ENCODE data around the gene ZNF549.

ZNF549 gene

GRCh38 chr19:57572415-57572947, 45.3 kb downstream of the ZNF549 start:
- Histone ChIP-seq H3K9me3 (ENCODE audit: control insufficient read depth, insufficient read depth, low read length) (peaks cover 27% of the 10 kb centered on the region), H3K4me3 (ENCODE audit: low read depth, low read length) (no peak overlapping the region), H3K36me3 (ENCODE audit: control insufficient read depth, insufficient read depth, low read length) (peaks cover 48% of the 10 kb centered on the region)

GRCh38 chr19:57576661-57577060, 49.5 kb downstream of the ZNF549 start:
- H3K9ac ChIP-seq (ENCODE audit: low read depth, low read length), result no peak overlapping the region
- peaks cover 2% of the 10 kb centered on the region for H3K27me3 ChIP-seq (ENCODE audit: control insufficient read depth, insufficient read depth, low read length)
- H3K4me3 ChIP-seq (ENCODE audit: low read depth, low read length), result no peak overlapping the region
- peaks cover 13% of the 10 kb centered on the region for H3K9me3 ChIP-seq (ENCODE audit: control insufficient read depth, insufficient read depth, low read length)
- peaks cover 48% of the 10 kb centered on the region for H3K36me3 ChIP-seq (ENCODE audit: control insufficient read depth, insufficient read depth, low read length)
- H3K4me1 ChIP-seq (ENCODE audit: control insufficient read depth, insufficient read depth, low read length), result peaks cover 3% of the 10 kb centered on the region

More at GRCh38 chr19:57572415-57572947, 45.3 kb downstream of the ZNF549 start:
- Histone ChIP-seq H3K4me1 (ENCODE audit: control insufficient read depth, insufficient read depth, low read length) (no peaks in the 10 kb centered on the region), H3K9ac (ENCODE audit: low read depth, low read length) (no peak overlapping the region), H3K27me3 (ENCODE audit: control insufficient read depth, insufficient read depth, low read length) (no peaks in the 10 kb centered on the region)

DNA sequence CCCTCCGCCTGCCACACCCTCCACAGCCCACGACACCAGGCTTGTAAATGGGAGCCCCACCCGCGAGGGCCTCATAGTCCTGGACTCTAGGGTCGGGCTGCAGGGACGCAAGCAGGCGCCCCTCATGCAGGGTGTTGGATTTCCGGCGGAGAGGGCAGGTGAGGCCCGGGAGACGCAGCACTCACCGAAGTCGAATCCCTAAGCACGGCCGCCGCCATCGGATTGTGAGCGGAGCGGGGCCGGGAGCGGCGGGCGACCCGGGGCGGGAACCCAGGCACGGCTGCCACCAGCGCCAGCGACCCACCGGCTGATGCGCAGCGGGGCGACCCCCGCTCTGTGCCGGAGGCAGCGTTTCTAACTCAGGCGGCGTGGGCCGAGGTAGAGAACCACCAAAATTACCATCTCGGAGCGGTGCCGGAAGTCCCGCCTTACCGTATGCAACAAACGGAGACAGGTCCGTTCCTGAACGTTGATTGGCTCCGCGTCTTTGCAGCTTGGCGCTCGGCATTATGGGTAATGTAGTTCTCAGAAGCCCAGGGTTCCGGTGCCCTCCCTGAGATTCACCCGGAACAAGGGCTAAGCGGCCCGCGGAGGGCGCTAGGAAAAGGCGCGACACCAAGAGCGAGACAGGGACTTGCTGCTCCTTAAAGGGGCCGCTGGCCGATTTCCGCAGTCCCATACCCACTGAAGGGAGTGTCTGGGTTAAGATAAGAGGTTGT, 51.5 kb downstream of the ZNF549 start, which contains the start of gene ZNF416:
TSS of gene ZNF416 (minus strand) at position 425 of the 719 bp plus-strand sequence. CDS start at position 218, 207 bp downstream.
- peaks cover 29% of the 10 kb centered on the region for H3K36me3 ChIP-seq (ENCODE audit: control insufficient read depth, insufficient read depth, low read length)
- H3K4me3 ChIP-seq (ENCODE audit: low read depth, low read length), result peak within 1 kb of the TSS; percentile 91
- H3K27me3 ChIP-seq (ENCODE audit: control insufficient read depth, insufficient read depth, low read length), result peaks cover 6% of the 10 kb centered on the region
- peak within 1 kb of the TSS; percentile 66 for H3K9ac ChIP-seq (ENCODE audit: low read depth, low read length)
- peaks cover 3% of the 10 kb centered on the region for H3K4me1 ChIP-seq (ENCODE audit: control insufficient read depth, insufficient read depth, low read length)
- no peaks in the 10 kb centered on the region for H3K9me3 ChIP-seq (ENCODE audit: control insufficient read depth, insufficient read depth, low read length)

DNA sequence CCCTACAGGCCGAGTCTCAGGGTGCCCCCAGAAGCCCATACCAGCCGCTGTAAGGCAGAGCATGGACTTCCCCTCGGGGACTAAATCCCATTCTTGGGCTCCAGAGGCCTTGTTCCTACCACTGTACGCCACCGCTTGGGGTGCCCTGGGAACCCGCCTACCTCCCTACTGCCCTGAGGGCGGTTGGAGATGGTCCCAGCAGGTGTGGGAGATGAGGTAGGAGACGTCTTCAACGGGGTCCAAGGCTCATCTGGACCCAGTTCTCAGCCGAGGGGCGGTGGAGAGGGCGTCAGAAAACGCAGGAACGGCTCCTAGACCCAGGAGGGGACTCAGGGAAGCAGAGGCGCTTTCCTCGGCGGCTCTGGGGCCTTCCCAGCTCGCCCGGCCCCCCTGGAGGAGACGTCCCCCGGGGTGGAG, 56.0 kb downstream of the ZNF549 start:
- no peaks in the 10 kb centered on the region for H3K4me1 ChIP-seq (ENCODE audit: control insufficient read depth, insufficient read depth, low read length)
- peak overlapping the region; percentile 96 for H3K4me3 ChIP-seq (ENCODE audit: low read depth, low read length)
- no peaks in the 10 kb centered on the region for H3K9me3 ChIP-seq (ENCODE audit: control insufficient read depth, insufficient read depth, low read length)
- H3K27me3 ChIP-seq (ENCODE audit: control insufficient read depth, insufficient read depth, low read length), result peaks cover 6% of the 10 kb centered on the region
- peaks cover 6% of the 10 kb centered on the region for H3K36me3 ChIP-seq (ENCODE audit: control insufficient read depth, insufficient read depth, low read length)
- H3K9ac ChIP-seq (ENCODE audit: low read depth, low read length), result peak overlapping the region; percentile 87

GRCh38 chr19:57583521-57584416, 56.6 kb downstream of the ZNF549 start, which contains the start of gene ZIK1:
TSS of gene ZIK1 (plus strand) at chr19:57584145. CDS start at chr19:57584357, 212 bp downstream.
- no peaks in the 10 kb centered on the region for H3K9me3 ChIP-seq (ENCODE audit: control insufficient read depth, insufficient read depth, low read length)
- no peaks in the 10 kb centered on the region for H3K4me1 ChIP-seq (ENCODE audit: control insufficient read depth, insufficient read depth, low read length)
- H3K27me3 ChIP-seq (ENCODE audit: control insufficient read depth, insufficient read depth, low read length), result peaks cover 6% of the 10 kb centered on the region
- peaks cover 12% of the 10 kb centered on the region for H3K36me3 ChIP-seq (ENCODE audit: control insufficient read depth, insufficient read depth, low read length)
- peak within 1 kb of the TSS; percentile 87 for H3K9ac ChIP-seq (ENCODE audit: low read depth, low read length)
- peak within 1 kb of the TSS; percentile 96 for H3K4me3 ChIP-seq (ENCODE audit: low read depth, low read length)

DNA sequence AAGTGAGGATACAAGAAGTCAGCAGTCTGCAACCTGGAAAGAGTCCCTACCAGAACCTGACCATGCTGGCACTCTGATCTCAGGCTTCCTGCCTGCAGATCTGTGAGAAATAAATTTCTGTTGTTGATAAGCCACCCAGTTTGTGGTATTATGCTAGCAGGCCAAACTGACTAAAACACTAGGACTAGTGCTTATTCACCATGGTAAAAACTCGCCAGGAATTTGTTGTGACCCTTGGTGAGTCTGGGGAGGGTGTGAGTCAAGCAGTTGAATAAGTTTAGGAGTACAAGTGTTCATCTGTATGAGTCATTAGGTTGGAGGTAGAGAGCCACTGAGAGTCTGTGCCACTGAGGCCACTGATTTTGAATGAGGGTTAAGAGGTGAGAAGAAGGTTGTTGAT, 60.4 kb downstream of the ZNF549 start:
- no peaks in the 10 kb centered on the region for H3K4me1 ChIP-seq (ENCODE audit: control insufficient read depth, insufficient read depth, low read length)
- no peaks in the 10 kb centered on the region for H3K27me3 ChIP-seq (ENCODE audit: control insufficient read depth, insufficient read depth, low read length)
- H3K9ac ChIP-seq (ENCODE audit: low read depth, low read length), result no peak overlapping the region
- no peak overlapping the region for H3K4me3 ChIP-seq (ENCODE audit: low read depth, low read length)
- H3K36me3 ChIP-seq (ENCODE audit: control insufficient read depth, insufficient read depth, low read length), result peaks cover 44% of the 10 kb centered on the region
- H3K9me3 ChIP-seq (ENCODE audit: control insufficient read depth, insufficient read depth, low read length), result peaks cover 17% of the 10 kb centered on the region

DNA sequence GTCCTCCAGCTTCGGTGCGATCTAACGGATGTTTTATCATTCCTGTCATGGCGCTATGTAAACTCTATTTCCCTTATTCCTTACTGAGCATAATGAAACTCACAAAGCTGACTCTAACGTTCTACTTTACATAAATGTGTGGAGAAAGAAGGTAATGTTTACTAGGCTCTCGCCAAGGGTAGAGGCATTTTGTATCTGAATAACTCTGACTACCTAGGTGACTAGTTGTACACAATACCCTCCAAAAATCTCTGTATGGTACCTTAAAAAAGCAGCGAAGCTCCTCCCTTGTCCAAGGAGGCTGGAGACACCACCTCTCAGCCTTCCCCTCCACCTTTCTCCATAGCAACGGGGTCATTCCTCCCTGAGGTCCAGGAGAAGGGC, 72.2 kb downstream of the ZNF549 start:
- H3K4me1 ChIP-seq (ENCODE audit: control insufficient read depth, insufficient read depth, low read length), result no peaks in the 10 kb centered on the region
- H3K27me3 ChIP-seq (ENCODE audit: control insufficient read depth, insufficient read depth, low read length), result no peaks in the 10 kb centered on the region
- peak overlapping the region; percentile 87 for H3K4me3 ChIP-seq (ENCODE audit: low read depth, low read length)
- H3K9me3 ChIP-seq (ENCODE audit: control insufficient read depth, insufficient read depth, low read length), result no peaks in the 10 kb centered on the region
- H3K9ac ChIP-seq (ENCODE audit: low read depth, low read length), result no peak overlapping the region
- peaks cover 1% of the 10 kb centered on the region for H3K36me3 ChIP-seq (ENCODE audit: control insufficient read depth, insufficient read depth, low read length)

DNA sequence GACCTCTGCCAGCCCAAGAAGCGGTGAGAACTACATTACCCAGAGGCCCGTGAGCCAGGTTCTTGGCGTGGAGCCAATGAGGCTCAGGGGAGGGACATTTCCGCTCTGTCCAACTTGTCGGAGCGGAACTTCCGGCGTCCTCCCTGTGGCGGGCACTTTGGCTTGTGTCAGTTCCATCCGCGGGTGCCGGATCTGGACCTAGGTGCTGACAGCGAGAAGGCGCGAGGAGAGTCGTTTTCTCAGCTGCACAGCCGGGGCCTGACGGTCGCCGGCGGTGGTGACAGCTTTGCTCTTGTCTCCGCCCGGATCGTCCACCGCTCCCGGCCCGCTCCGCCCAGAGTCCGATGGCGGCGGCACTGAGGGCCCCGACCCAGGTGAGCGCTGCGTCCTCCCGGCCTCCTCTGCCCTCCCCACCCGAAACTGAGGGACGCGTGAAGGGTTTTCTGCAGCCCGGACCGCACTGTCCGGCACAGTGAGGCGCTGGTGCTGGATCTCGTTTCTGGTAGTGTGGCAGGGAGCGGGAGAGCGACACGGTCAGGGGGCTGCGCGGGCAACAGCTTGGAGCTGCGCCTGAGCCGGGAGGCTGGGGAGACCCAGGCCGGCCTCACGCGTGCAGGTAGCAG, 72.7 kb downstream of the ZNF549 start, which contains the start of gene ZNF530:
TSS of gene ZNF530 (plus strand) at position 125 of the 623 bp plus-strand sequence. CDS start 4,461 bp downstream, outside the sequence.
- peaks cover 5% of the 10 kb centered on the region for H3K36me3 ChIP-seq (ENCODE audit: control insufficient read depth, insufficient read depth, low read length)
- H3K27me3 ChIP-seq (ENCODE audit: control insufficient read depth, insufficient read depth, low read length), result no peaks in the 10 kb centered on the region
- H3K4me1 ChIP-seq (ENCODE audit: control insufficient read depth, insufficient read depth, low read length), result no peaks in the 10 kb centered on the region
- no peaks in the 10 kb centered on the region for H3K9me3 ChIP-seq (ENCODE audit: control insufficient read depth, insufficient read depth, low read length)
- H3K9ac ChIP-seq (ENCODE audit: low read depth, low read length), result peak within 1 kb of the TSS; percentile 47
- peak within 1 kb of the TSS; percentile 87 for H3K4me3 ChIP-seq (ENCODE audit: low read depth, low read length)

DNA sequence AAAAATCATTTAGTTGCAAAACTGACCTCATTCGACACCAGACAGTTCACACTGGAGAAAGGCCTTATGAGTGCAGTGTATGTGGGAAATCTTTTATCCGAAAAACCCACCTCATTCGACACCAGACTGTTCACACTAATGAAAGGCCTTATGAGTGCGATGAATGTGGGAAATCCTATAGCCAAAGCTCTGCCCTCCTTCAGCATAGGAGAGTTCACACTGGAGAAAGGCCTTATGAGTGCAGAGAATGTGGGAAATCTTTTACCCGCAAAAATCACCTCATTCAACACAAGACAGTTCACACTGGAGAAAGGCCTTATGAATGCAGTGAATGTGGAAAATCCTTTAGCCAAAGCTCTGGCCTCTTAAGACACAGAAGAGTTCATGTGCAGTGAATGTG, 79.8 kb downstream of the ZNF549 start:
- H3K36me3 ChIP-seq (ENCODE audit: control insufficient read depth, insufficient read depth, low read length), result peaks cover 15% of the 10 kb centered on the region
- no peaks in the 10 kb centered on the region for H3K4me1 ChIP-seq (ENCODE audit: control insufficient read depth, insufficient read depth, low read length)
- H3K9ac ChIP-seq (ENCODE audit: low read depth, low read length), result no peak overlapping the region
- H3K4me3 ChIP-seq (ENCODE audit: low read depth, low read length), result no peak overlapping the region
- H3K27me3 ChIP-seq (ENCODE audit: control insufficient read depth, insufficient read depth, low read length), result no peaks in the 10 kb centered on the region
- H3K9me3 ChIP-seq (ENCODE audit: control insufficient read depth, insufficient read depth, low read length), result no peaks in the 10 kb centered on the region

Data from iPS-15b (cell line).